Stimulated activated CD4-positive, alpha-beta T cell treated with anti-CD3 and anti-CD28 coated beads, Interleukin-12 subunit alpha, Interleukin-12 subunit beta, amount 100 ng/mL, for 24 hours (primary cell): ENCODE measurements around the gene FAM13A.
"Not testable (repeated sequence)": the region's sequence is repeated elsewhere in the genome, so short reads cannot be mapped to it uniquely, and the experiment has no call there.

Experiments used
- DNase-seq, 2 experiments: peaks; one replicate each; pipeline ENCODE4 v3.0.0-alpha.2; 2020; ENCODE audit warnings: low read depth in 2 of 2

Gene FAM13A

GRCh38 chr4:88999392-88999930, 57.5 kb downstream of the FAM13A start:
- DNase-seq = no peak

GRCh38 chr4:88998891-88999290, 58.1 kb downstream of the FAM13A start:
- DNase-seq = no peak

GRCh38 chr4:88998001-88998400, 59.0 kb downstream of the FAM13A start:
- no peak for DNase-seq

DNA sequence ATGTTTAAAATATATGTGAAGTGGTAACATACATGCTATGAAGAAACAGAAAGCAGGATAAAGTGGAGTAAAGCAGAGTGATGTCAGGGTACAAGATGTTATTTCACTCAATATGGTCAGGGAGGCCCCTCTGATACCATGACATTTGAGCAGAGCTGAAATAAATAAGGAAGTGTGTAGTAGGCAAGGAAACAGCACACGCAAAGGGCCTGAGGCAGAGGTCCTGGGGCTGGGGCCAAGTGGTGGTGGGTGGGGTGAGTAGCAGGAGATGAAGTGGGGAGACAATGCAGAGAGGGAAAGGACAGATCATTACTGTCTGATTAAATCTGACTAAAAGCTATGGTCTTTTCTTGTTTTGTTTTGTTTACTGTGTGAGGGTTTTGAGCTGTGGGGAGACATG, 61.1 kb downstream of the FAM13A start:
- DNase-seq = no peak

DNA sequence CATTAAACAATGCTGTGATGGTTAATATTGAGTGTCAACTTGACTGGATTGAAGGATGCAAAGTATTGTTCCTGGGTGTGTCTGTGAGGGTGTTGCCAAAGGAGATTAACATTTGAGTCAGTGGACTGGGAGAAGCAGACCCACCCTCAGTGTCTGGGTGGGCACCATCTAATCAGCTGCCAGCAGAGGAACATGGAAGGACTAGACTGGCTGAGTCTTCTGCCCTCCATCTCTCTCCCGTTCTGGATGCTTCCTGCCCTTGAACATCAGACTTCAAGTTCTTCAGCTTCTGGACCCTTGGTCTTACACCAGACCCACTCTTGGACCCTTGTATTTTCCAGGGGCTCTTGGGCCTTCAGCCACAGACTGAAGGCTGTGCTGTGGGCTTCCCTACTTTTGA, 61.7 kb downstream of the FAM13A start:
- not testable (repeated sequence) for DNase-seq

GRCh38 chr4:88993246-88993645, 63.7 kb downstream of the FAM13A start:
- DNase-seq = no peak

- DNase-seq = no peak
Measured at GRCh38 chr4:88991746-88992145, 65.2 kb downstream of the FAM13A start.

- no peak for DNase-seq
Measured at GRCh38 chr4:88989990-88990389, 67.0 kb downstream of the FAM13A start.

GRCh38 chr4:88985088-88985773, 71.8 kb downstream of the FAM13A start:
- DNase-seq = no peak

DNA sequence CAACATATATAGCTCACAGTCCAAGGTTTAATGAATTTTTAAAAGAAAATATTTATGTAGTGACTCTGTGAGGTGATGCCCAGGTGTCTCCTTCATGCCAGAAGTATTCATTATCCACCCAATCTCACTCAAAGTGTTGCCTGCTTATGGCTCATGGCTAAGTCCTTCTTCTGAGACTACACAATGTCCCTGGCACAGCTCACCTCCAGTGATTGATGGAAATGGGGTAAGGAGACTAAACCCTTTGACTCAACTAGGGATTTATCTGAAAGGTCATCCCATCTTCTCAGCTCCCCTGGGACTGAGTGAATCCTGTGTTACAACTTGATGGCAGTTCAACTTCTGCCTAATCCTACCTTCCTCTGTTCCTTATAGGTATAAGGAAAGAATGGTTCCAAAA, 74.2 kb downstream of the FAM13A start:
- no peak for DNase-seq

DNA sequence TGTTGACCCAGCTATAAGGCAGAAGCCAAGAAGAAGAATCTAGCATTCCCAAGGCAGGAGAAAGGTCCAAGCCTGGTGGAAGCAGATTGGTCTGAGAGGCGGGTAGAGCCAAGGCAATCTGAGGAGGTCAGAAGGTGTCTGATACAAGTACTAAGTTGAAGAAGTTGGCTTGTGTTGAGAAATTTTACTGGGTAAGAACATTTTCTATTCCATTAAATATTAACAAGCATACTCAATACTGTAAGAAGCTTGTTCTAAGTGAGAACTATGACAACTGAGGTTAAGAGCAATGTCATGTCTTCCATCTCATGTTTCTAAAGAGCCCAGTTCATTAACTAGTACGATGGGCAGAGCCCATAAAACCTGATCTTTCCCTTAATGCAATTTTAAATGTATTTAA, 75.0 kb downstream of the FAM13A start:
- DNase-seq = no peak

- DNase-seq = no peak
Measured at GRCh38 chr4:88981556-88981955, 75.4 kb downstream of the FAM13A start.

GRCh38 chr4:88979276-88979675, 77.7 kb downstream of the FAM13A start:
- no peak for DNase-seq

DNA sequence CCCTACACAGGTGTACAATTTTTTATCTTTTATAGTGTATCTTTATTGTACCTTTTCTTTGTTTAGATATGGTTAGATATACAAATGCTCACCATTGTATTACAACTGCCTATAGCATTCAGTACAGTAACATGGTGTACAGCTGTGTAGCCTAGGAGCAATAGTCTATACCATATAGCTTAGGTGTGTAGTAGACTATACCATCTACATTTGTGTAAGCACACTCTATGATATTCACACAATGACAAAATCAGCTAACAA, 80.3 kb downstream of the FAM13A start:
- no peak for DNase-seq

- DNase-seq = no peak
Measured at GRCh38 chr4:88975958-88976774, 80.8 kb downstream of the FAM13A start.

GRCh38 chr4:88971536-88971935, 85.4 kb downstream of the FAM13A start:
- no peak for DNase-seq

GRCh38 chr4:88969746-88970145, 87.2 kb downstream of the FAM13A start:
- DNase-seq = no peak

- no peak for DNase-seq
Measured at GRCh38 chr4:88969271-88969670, 87.7 kb downstream of the FAM13A start.

DNA sequence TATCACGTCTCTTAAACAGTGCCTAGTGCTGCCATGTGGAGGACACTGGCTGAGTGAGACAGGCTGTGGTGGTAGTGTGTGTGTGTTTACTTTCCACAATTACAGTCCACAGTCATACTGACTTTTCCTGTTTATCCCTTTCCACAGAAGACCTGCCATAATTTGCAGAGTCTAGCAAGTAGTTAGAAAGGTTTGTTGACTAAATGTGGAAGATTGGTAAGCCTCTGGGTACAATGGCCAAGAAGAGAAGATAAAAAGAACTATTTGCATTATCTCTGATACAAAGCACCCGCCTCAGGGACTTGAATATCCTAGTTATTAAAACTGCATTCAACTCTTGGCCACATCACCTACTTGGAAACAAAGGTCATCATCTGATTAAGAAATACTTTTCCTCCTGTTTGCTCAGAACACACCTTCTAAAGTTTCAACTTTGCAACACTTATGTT, 89.1 kb downstream of the FAM13A start:
- no peak for DNase-seq

DNA sequence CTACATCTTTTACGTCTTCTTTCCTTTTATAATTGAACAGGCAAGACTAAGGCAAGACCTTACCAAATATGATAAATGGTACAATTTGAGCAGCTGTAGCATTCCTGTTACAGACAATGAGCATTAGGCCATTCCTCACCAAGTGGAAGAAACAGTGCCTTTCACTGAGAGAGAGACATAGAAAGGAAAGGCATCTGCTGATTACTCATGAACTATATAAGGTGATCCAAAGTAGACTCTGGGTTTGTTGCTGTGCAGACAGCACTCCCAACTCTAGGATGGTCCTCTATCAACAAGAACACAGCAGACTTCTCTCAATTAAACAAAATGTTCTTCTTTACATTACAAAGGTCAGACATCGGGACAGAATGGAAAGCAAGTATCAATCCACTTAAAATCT, 91.9 kb downstream of the FAM13A start:
- no peak for DNase-seq

GRCh38 chr4:88964450-88964849, 92.5 kb downstream of the FAM13A start:
- no peak for DNase-seq

DNA sequence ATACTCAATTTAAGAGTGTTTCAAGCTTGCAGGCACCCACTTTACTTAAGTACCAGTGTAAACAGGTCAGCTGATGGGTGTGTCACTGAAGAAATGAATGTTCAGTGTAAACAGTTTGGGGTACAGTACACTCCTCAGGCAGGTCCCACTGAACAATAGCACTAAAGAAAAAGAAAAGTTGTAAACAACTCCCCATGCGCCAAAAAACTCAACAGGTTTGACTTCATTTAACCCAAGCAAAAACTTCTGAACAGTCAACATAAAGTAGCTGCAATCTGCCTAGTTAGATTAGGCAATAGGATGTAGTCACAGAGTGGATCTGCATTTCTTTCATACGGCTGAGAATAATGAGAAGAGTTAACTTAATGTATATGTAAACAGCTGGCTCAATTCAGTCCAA, 93.2 kb downstream of the FAM13A start:
- DNase-seq = no peak

- no peak for DNase-seq
Measured at GRCh38 chr4:88962396-88962795, 94.6 kb downstream of the FAM13A start.
